Neuronal stem cell (in vitro differentiated cells): ENCODE measurements around the gene PFN3.

Experiments used
- DNase-seq: peaks from one replicate; pipeline ENCODE4 v3.0.0-alpha.2; 2013; ENCODE audit warnings: low spot score
- H2AFZ ChIP-seq: one replicate; pipeline ENCODE4 v1.6.1; 2013; ENCODE audit warnings: mild to moderate bottlenecking, low read length, inconsistent platforms
- H2AK5ac ChIP-seq: 2 replicates; pipeline ENCODE4 v1.6.1; 2013; ENCODE audit warnings: low read depth, mild to moderate bottlenecking, inconsistent platforms, low read length, moderate library complexity, mixed read lengths
- H2BK120ac ChIP-seq: 2 replicates; pipeline ENCODE4 v1.6.1; 2013; ENCODE audit warnings: low read depth, mild to moderate bottlenecking, inconsistent platforms, low read length, moderate library complexity, mixed read lengths
- H2BK12ac ChIP-seq: one replicate; pipeline ENCODE4 v1.6.1; 2013; ENCODE audit warnings: low read length, inconsistent platforms
- H2BK15ac ChIP-seq: 2 replicates; pipeline ENCODE4 v1.6.1; 2013; ENCODE audit warnings: mild to moderate bottlenecking, low read length, inconsistent platforms, mixed read lengths
- H2BK5ac ChIP-seq: one replicate; pipeline ENCODE4 v1.6.1; 2013; ENCODE audit warnings: inconsistent platforms, mild to moderate bottlenecking, low read length, moderate library complexity
- H3K14ac ChIP-seq: one replicate; pipeline ENCODE4 v1.6.1; 2013; ENCODE audit warnings: low read length, inconsistent platforms
- H3K18ac ChIP-seq: 2 replicates; pipeline ENCODE4 v1.6.1; 2013; ENCODE audit warnings: low read length, inconsistent platforms
- H3K23ac ChIP-seq: 2 replicates; pipeline ENCODE4 v1.6.1; 2013; ENCODE audit warnings: low read depth, mild to moderate bottlenecking, mixed read lengths, low read length, inconsistent platforms; ENCODE audit not compliant: poor library complexity
- H3K27ac ChIP-seq: replicated peaks from 3 replicates; pipeline ENCODE4 v1.5.1; 2013; ENCODE audit warnings: low read length, inconsistent platforms
- H3K27me3 ChIP-seq, 3 experiments: 2 replicates each; pipeline ENCODE4 v1.6.1; 2013; ENCODE audit warnings: low read length in 3 of 3, mild to moderate bottlenecking in 2 of 3, inconsistent platforms in 1 of 3, low read depth in 1 of 3, mixed read lengths in 1 of 3, moderate library complexity in 1 of 3; ENCODE audit not compliant: control insufficient read depth in 3 of 3, insufficient read depth in 3 of 3
- H3K36me3 ChIP-seq, 2 donors: replicated peaks in 1 of 2; 2 replicates each; pipeline ENCODE4 v1.6.1; 2013; ENCODE audit warnings: low read length in 2 of 2; ENCODE audit not compliant: control insufficient read depth in 2 of 2, insufficient read depth in 2 of 2
- H3K4ac ChIP-seq: 2 replicates; pipeline ENCODE4 v1.6.1; 2013; ENCODE audit warnings: inconsistent platforms, mild to moderate bottlenecking, low read length, moderate library complexity
- H3K4me1 ChIP-seq, 2 donors: 1 replicate in 1 of 2; 2 replicates in 1 of 2; pipeline ENCODE4 v1.6.1; 2013; ENCODE audit warnings: low read length in 2 of 2, low read depth in 1 of 2; ENCODE audit not compliant: control insufficient read depth in 2 of 2, insufficient read depth in 1 of 2
- H3K4me2 ChIP-seq: one replicate; pipeline ENCODE4 v1.6.1; 2013; ENCODE audit warnings: mild to moderate bottlenecking, low read length, inconsistent platforms; ENCODE audit not compliant: insufficient read depth, poor library complexity, severe bottlenecking
- H3K4me3 ChIP-seq, 2 donors: 2 replicates each; pipeline ENCODE4 v1.5.1; 2013; ENCODE audit warnings: low read length in 2 of 2, mild to moderate bottlenecking in 2 of 2, inconsistent platforms in 1 of 2, moderate library complexity in 1 of 2
- H3K79me1 ChIP-seq: one replicate; pipeline ENCODE4 v1.6.1; 2013; ENCODE audit warnings: low read depth, mild to moderate bottlenecking, inconsistent platforms, low read length, moderate library complexity
- H3K9ac ChIP-seq: one replicate; pipeline ENCODE4 v1.6.1; 2013; ENCODE audit warnings: mild to moderate bottlenecking, low read depth, low read length, inconsistent platforms; ENCODE audit not compliant: poor library complexity
- H3K9me3 ChIP-seq, 2 donors: replicated peaks in 1 of 2; 2 replicates each; pipeline versions ENCODE3 to v1.6.1; 2013; ENCODE audit warnings: low read length in 2 of 2, mild to moderate bottlenecking in 2 of 2, inconsistent platforms in 1 of 2, low read depth in 1 of 2, mixed read lengths in 1 of 2, moderate library complexity in 1 of 2; ENCODE audit not compliant: control insufficient read depth in 2 of 2, insufficient read depth in 1 of 2
- H4K8ac ChIP-seq: one replicate; pipeline ENCODE4 v1.6.1; 2013; ENCODE audit warnings: low read depth, mild to moderate bottlenecking, inconsistent platforms, low read length, moderate library complexity
- H4K91ac ChIP-seq: one replicate; pipeline ENCODE4 v1.6.1; 2013; ENCODE audit warnings: low read length, low read depth, mild to moderate bottlenecking, inconsistent platforms; ENCODE audit not compliant: poor library complexity
- WGBS, 2 donors: extraction: QIAGEN DNeasy Blood & Tissue Kit; methylation state at CpG; one replicate each; pipeline ENCODE4 v1.1.7; 2013; ENCODE audit warnings: missing lambda C conversion rate in 2 of 2, mixed read lengths in 1 of 2; ENCODE audit not compliant: insufficient read length in 2 of 2, insufficient replicate concordance in 1 of 2; ENCODE audit errors: extremely low coverage in 2 of 2; 5-methylcytosine and 5-hydroxymethylcytosine counted together

Gene PFN3

GRCh38 chr5:177363565-177363964 is 36.9 kb downstream of the PFN3 start:
- no peak overlapping the region for H4K8ac ChIP-seq
- no CpG with 5 or more reads among the region's 10 CpGs for WGBS, 2 donors
- H3K9ac ChIP-seq, result no peak overlapping the region
- peaks cover 0 to 26% (median 0%) of the 10 kb centered on the region in 3 experiments for H3K27me3 ChIP-seq
- H2BK120ac ChIP-seq, result no peak overlapping the region
- peaks cover 18 to 38% of the 10 kb centered on the region in 2 donors for H3K4me1 ChIP-seq
- H4K91ac ChIP-seq, result no peak overlapping the region
- H3K14ac ChIP-seq, result no peak overlapping the region
- H3K79me1 ChIP-seq, result no peaks in the 10 kb centered on the region
- H2BK12ac ChIP-seq, result no peak overlapping the region
- no peak overlapping the region for H3K27ac ChIP-seq
- no peaks in the 10 kb centered on the region for H3K36me3 ChIP-seq
- no peak for DNase-seq
- H3K9me3 ChIP-seq, result peaks cover 0 to 2% of the 10 kb centered on the region in 2 donors
- no peak overlapping the region for H3K4me3 ChIP-seq
- H3K18ac ChIP-seq, result no peak overlapping the region
- no peak overlapping the region for H2AK5ac ChIP-seq
- H2BK15ac ChIP-seq, result no peak overlapping the region
- H3K23ac ChIP-seq, result no peak overlapping the region
- H3K4ac ChIP-seq, result no peak overlapping the region
- peak overlapping the region; percentile 64 for H3K4me2 ChIP-seq
- H2BK5ac ChIP-seq, result no peak overlapping the region
- H2AFZ ChIP-seq, result peak overlapping the region; percentile 93

GRCh38 chr5:177362610-177363507 is 37.6 kb downstream of the PFN3 start:
- H2BK5ac ChIP-seq, result no peak overlapping the region
- peak overlapping the region; percentile 35 to 87 for H3K4me3 ChIP-seq
- H4K8ac ChIP-seq, result no peak overlapping the region
- no peaks in the 10 kb centered on the region for H3K79me1 ChIP-seq
- peak overlapping the region; percentile 40 for H2BK120ac ChIP-seq
- no peak overlapping the region for H3K4ac ChIP-seq
- H2BK12ac ChIP-seq, result peak overlapping the region; percentile 7
- no peak overlapping the region for H3K27ac ChIP-seq
- H3K18ac ChIP-seq, result peak overlapping the region; percentile 99
- H3K4me2 ChIP-seq, result peak overlapping the region; percentile 64
- peak overlapping the region; percentile 93 for H2BK15ac ChIP-seq
- peak overlapping the region; percentile 95 for H3K14ac ChIP-seq
- no peaks in the 10 kb centered on the region for H3K9me3 ChIP-seq
- peak overlapping the region; percentile 93 for H2AFZ ChIP-seq
- H4K91ac ChIP-seq, result no peak overlapping the region
- peak; percentile 55 for DNase-seq
- H3K27me3 ChIP-seq, result peaks cover 0 to 19% (median 0%) of the 10 kb centered on the region in 3 experiments
- H3K4me1 ChIP-seq, result peaks cover 18 to 45% of the 10 kb centered on the region in 2 donors
- peak overlapping the region; percentile 16 for H2AK5ac ChIP-seq
- 100% methylated on average over 1 of the region's 59 CpGs; no CpG with 5 or more reads in 1 of the 2 donors for WGBS, 2 donors
- peak overlapping the region; percentile 89 for H3K9ac ChIP-seq
- H3K23ac ChIP-seq, result peak overlapping the region; percentile 44
- no peaks in the 10 kb centered on the region for H3K36me3 ChIP-seq

- no peak overlapping the region for H3K23ac ChIP-seq
- peak overlapping the region; percentile 93 for H2AFZ ChIP-seq
- H3K4me2 ChIP-seq, result no peak overlapping the region
- peaks cover 13 to 50% of the 10 kb centered on the region in 2 donors for H3K4me1 ChIP-seq
- H4K91ac ChIP-seq, result no peak overlapping the region
- no peak overlapping the region for H3K4me3 ChIP-seq
- H3K14ac ChIP-seq, result no peak overlapping the region
- no peak overlapping the region for H3K27ac ChIP-seq
- no CpG with 5 or more reads among the region's 8 CpGs for WGBS, 2 donors
- no peak overlapping the region for H3K18ac ChIP-seq
- DNase-seq, result no peak
- no peaks in the 10 kb centered on the region for H3K36me3 ChIP-seq
- peak overlapping the region; percentile 93 for H2BK12ac ChIP-seq
- no peak overlapping the region for H4K8ac ChIP-seq
- no peaks in the 10 kb centered on the region for H3K79me1 ChIP-seq
- peak overlapping the region; percentile 93 for H2BK15ac ChIP-seq
- H3K9ac ChIP-seq, result no peak overlapping the region
- peak overlapping the region; percentile 16 for H2AK5ac ChIP-seq
- no peak overlapping the region for H2BK120ac ChIP-seq
- no peaks in the 10 kb centered on the region for H3K9me3 ChIP-seq
- H3K27me3 ChIP-seq, result peaks cover 0 to 14% (median 3%) of the 10 kb centered on the region in 3 experiments
- H3K4ac ChIP-seq, result no peak overlapping the region
- no peak overlapping the region for H2BK5ac ChIP-seq
These were observed 38.2 kb downstream of the PFN3 start for GRCh38 chr5:177362292-177362609.
